GM21526 (cell line): Measurements from ENCODE around the gene CPVL.

Experiments
- ATAC-seq: cut with Tn5 transposase; IDR thresholded peaks from one replicate; pipeline ENCODE4 v1.9.1; 2021; ENCODE audit warnings: moderate library complexity; ENCODE audit not compliant: unreplicated experiment, low FRiP score

CPVL gene

GRCh38 chr7:29146057-29146706, at the start of gene CPVL:
TSS of gene CPVL (minus strand) at chr7:29146537. CDS start at chr7:29121061, 25,476 bp downstream.
- ATAC-seq: no peak

GRCh38 chr7:29194594-29195427, 48.5 kb upstream of the CPVL start, which contains the start of gene CHN2:
TSS of gene CHN2 (plus strand) at chr7:29194775.
- no peak for ATAC-seq

GRCh38 chr7:29194206-29194593, 47.9 kb upstream of the CPVL start:
- ATAC-seq: no peak

- ATAC-seq: no peak
These were observed 47.2 kb upstream of the CPVL start for GRCh38 chr7:29193316-29194205.

GRCh38 chr7:29192811-29193210, 46.5 kb upstream of the CPVL start:
- no peak for ATAC-seq

- no peak for ATAC-seq
These were observed 46.0 kb upstream of the CPVL start for GRCh38 chr7:29192323-29192722.

GRCh38 chr7:29190349-29191045, 44.2 kb upstream of the CPVL start:
- no peak for ATAC-seq

GRCh38 chr7:29189743-29190201, 43.4 kb upstream of the CPVL start:
- peak; percentile 63 for ATAC-seq

GRCh38 chr7:29185613-29186012, 39.3 kb upstream of the CPVL start:
- ATAC-seq: no peak

GRCh38 chr7:29184599-29184998, 38.3 kb upstream of the CPVL start:
- ATAC-seq: no peak

- no peak for ATAC-seq
These were observed 32.8 kb upstream of the CPVL start for GRCh38 chr7:29179115-29179514.

GRCh38 chr7:29177963-29178600, 31.7 kb upstream of the CPVL start:
- ATAC-seq: no peak

- no peak for ATAC-seq
These were observed 27.1 kb upstream of the CPVL start for GRCh38 chr7:29173458-29173857.

- ATAC-seq: no peak
These were observed 24.4 kb upstream of the CPVL start for GRCh38 chr7:29170781-29171180.

GRCh38 chr7:29167721-29168120, 21.4 kb upstream of the CPVL start:
- no peak for ATAC-seq

GRCh38 chr7:29163854-29164253, 17.5 kb upstream of the CPVL start:
- no peak for ATAC-seq

- no peak for ATAC-seq
These were observed 16.2 kb upstream of the CPVL start for GRCh38 chr7:29162577-29162976.

GRCh38 chr7:29161231-29161630, 14.9 kb upstream of the CPVL start:
- ATAC-seq: no peak

- ATAC-seq: no peak
These were observed 13.7 kb upstream of the CPVL start for GRCh38 chr7:29160080-29160479.
